ENCODE results near the gene SRSF7. TPM values are rescaled to one million over a fixed set of nuclear protein-coding genes. Genes with fewer than 3 reads are reported as not detected.
"Not testable (repeated sequence)": the region's sequence is repeated elsewhere in the genome, so short reads cannot be mapped to it uniquely, and the experiment has no call there.

The SRSF7 gene
- polyA plus RNA-seq, 4 donors, result 238 to 248 (median 241) TPM

GRCh38 chr2:38706846-38707345 lies 44.3 kb downstream of the SRSF7 start:
- DNase-seq (ENCODE audit: low read depth in 4 of 4, low spot score in 3 of 4), result no peak

- no peak for DNase-seq (ENCODE audit: low read depth in 4 of 4, low spot score in 3 of 4)
Observed at GRCh38 chr2:38704664-38705063, 46.5 kb downstream of the SRSF7 start.

GRCh38 chr2:38703336-38703735 lies 47.8 kb downstream of the SRSF7 start:
- DNase-seq (ENCODE audit: low read depth in 4 of 4, low spot score in 3 of 4), result not testable (repeated sequence)

GRCh38 chr2:38702413-38702812 lies 48.7 kb downstream of the SRSF7 start:
- no peak for DNase-seq (ENCODE audit: low read depth in 4 of 4, low spot score in 3 of 4)

DNA sequence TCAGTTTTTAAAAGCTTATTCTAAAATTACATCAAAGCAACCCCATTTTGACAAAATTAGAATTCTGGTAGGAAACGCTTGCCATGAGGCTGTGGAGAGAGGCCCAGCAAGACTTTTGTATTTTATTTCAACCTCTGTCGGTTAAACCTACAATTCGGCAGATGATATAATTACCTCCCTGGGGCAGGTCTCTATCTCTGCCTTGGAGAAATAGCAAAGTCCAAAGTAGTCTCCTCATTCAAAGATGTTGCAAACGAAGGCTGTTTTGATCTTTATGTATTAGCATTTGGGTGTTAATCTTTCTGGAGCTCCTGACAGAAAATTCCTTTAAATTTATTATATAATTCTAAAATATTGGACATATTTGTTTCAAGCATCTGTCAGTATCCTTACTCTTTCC lies 49.6 kb downstream of the SRSF7 start:
- no peak for DNase-seq (ENCODE audit: low read depth in 4 of 4, low spot score in 3 of 4)

- no peak for DNase-seq (ENCODE audit: low read depth in 4 of 4, low spot score in 3 of 4)
Observed at GRCh38 chr2:38700881-38701458, 50.2 kb downstream of the SRSF7 start.

DNA sequence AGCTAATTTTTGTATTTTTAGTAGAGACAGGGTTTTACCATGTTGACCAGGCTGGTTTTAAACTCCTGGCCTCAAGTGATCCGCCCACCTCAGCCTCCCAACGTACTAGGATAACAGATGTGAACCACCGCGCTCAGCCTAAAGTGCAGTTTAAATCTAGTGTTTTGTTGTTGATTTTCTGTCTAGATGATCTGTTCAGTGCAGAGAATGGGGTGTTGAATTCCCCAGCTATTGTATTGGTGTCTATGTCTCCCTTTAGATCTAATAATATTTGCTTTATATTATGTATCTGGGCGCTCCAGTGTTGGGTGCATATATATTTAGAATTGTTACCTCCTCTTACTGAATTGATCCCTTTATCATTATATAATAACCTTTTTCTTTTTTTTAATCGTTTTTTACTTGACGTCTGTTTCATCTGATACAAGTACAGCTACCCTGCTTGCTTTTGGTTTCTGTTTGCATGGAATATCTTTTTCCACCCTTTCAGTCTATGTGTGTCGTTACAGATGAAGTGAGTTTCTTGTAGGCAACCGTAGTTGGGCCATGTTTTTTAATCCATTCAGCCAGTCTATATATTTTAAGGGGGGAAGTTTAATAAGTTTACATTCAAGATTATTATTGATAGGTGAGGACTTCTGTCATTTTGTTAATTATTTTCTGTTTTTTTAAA lies 50.9 kb downstream of the SRSF7 start:
- no peak for DNase-seq (ENCODE audit: low read depth in 4 of 4, low spot score in 3 of 4)

- DNase-seq (ENCODE audit: low read depth in 4 of 4, low spot score in 3 of 4), result no peak
Observed at GRCh38 chr2:38698467-38699003, 52.6 kb downstream of the SRSF7 start.

DNA sequence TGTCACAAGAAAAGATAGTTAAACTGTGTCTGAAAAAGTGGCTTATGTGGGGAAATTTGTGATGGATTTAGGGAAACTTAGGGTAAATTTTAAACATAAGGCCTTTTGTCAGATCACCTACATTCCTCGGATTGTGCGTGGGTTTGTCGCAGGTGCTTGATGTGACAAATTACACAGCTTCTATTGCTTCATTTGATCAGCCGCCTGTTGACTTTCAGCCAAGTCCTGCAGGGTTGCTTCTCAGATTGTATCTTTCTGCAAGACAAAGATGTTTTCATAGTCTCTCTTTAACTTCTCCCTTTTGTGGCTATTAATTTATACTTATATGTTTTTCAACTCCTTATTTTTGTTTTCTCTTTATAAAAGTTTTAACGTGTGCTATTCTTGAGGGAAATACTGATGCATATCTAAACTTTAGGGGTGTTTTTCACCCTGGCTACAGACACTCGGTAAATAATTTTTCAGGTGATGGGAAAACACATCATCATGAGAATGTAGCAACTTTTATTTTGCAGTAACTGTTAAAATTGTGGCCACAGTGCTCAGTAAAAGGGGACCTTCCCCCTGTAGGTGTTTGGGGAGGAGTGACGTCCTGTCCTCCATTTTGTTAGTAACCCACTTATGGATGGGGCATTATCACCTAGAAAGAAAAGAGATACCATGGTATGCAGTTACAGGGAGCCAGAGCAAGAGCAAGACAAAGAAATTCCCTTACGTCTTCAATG lies 53.9 kb downstream of the SRSF7 start:
- DNase-seq (ENCODE audit: low read depth in 4 of 4, low spot score in 3 of 4), result no peak

Other genes starting within 250 kb of the SRSF7 start
- gene HNRNPLL, start 148.4 kb downstream of the SRSF7 start, polyA plus RNA-seq (ENCODE audit: insufficient read length in 4 of 4), result 10 to 100 TPM; 75.0 to 85.1 (median 80.5) TPM
- 10 to 100 TPM; 60.5 to 63.8 (median 61.9) TPM for gene GALM, start 85.2 kb downstream of the SRSF7 start, polyA plus RNA-seq (ENCODE audit: insufficient read length in 4 of 4)
- 10 to 100 TPM; 19.7 to 22.7 (median 21.0) TPM for gene GEMIN6, start 26.8 kb upstream of the SRSF7 start, polyA plus RNA-seq (ENCODE audit: insufficient read length in 4 of 4)
- 10 to 100 TPM; 30.5 to 34.1 (median 33.4) TPM for gene DHX57, start 124.6 kb upstream of the SRSF7 start, polyA plus RNA-seq (ENCODE audit: insufficient read length in 4 of 4)
- gene MORN2, start 124.6 kb upstream of the SRSF7 start, polyA plus RNA-seq (ENCODE audit: insufficient read length in 4 of 4), result 10 to 100 TPM; 51.4 to 57.0 (median 55.8) TPM
- gene ARHGEF33, start 138.5 kb upstream of the SRSF7 start, polyA plus RNA-seq (ENCODE audit: insufficient read length in 4 of 4), result 1 to 10 TPM; 2.1 to 2.7 (median 2.2) TPM